ENCODE results near the gene MEIOC. TPM values are rescaled to one million over a fixed set of nuclear protein-coding genes. Genes with fewer than 3 reads are reported as not detected.

The MEIOC gene
- total RNA-seq, 1 donor from 2014 or later = 0.91 TPM

DNA sequence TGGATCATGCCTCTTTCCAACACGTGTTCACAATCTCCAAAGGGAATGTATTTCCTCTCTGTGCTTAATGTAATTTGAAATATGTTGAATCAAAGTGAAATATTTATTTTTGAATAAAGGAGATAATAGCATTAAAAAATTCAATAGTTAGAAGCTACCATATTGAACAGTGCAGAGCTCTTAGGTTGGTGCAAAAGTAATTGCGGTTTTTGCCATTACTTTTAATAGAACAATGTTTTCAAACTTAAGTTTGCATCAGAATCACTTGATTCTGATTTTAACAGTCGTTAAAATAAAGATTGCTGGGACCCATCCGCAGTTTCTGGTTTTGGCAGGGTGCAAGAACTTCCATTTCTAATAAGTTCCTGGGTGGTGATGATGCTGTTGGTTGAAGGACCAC, 10.0 kb upstream of the MEIOC start:
- no peak for ATAC-seq (ENCODE audit: low read depth)
- DNase-seq = no peak
- TF ChIP-seq, protein P1, sequence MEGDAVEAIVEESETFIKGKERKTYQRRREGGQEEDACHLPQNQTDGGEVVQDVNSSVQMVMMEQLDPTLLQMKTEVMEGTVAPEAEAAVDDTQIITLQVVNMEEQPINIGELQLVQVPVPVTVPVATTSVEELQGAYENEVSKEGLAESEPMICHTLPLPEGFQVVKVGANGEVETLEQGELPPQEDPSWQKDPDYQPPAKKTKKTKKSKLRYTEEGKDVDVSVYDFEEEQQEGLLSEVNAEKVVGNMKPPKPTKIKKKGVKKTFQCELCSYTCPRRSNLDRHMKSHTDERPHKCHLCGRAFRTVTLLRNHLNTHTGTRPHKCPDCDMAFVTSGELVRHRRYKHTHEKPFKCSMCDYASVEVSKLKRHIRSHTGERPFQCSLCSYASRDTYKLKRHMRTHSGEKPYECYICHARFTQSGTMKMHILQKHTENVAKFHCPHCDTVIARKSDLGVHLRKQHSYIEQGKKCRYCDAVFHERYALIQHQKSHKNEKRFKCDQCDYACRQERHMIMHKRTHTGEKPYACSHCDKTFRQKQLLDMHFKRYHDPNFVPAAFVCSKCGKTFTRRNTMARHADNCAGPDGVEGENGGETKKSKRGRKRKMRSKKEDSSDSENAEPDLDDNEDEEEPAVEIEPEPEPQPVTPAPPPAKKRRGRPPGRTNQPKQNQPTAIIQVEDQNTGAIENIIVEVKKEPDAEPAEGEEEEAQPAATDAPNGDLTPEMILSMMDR (IDR thresholded peaks at IDR 0.05) = no peak
- POLR2A ChIA-PET = interaction anchor here (0.7 kb wide), 1 partner anchor 114 kb away, joined by 4 read pairs; no protein-coding TSS in a partner anchor
- CTCF ChIA-PET = no interaction called here
- Mint-ChIP-seq H3K27me3 (peaks cover 14% of the 10 kb centered on the region), H3K36me3 (ENCODE audit: low read depth) (no peaks in the 10 kb centered on the region), H3K4me1 (no peaks in the 10 kb centered on the region), H3K4me3 (no peak overlapping the region), H3K9me3 (no peaks in the 10 kb centered on the region), H3K27ac (no peak overlapping the region)
- intact Hi-C loops (cut with micrococcal nuclease) = no loop called here

DNA sequence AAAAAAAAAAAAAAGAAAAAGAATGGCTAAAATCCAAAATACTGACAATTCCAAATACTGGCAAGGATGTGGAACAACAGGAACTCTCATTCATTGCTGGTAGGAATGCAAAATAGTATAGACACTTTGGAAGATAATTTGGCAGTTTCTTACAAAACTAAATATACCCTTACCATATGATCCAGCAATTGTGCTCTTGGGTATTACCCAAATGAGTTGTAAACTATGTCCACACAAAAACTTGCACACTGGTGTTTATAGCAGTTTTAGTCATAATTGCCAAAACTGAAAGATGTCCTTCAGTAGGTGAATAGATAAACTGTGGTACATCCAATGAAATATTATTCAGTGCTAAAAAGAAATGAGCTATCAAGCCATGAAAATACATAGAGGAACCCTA, 8.5 kb upstream of the MEIOC start:
- H3K36me3 Mint-ChIP-seq (ENCODE audit: low read depth) = no peaks in the 10 kb centered on the region
- POLR2A ChIA-PET = no interaction called here
- H3K9me3 Mint-ChIP-seq = no peaks in the 10 kb centered on the region
- CTCF ChIA-PET = no interaction called here
- TF ChIP-seq, protein P1 (IDR thresholded peaks at IDR 0.05) = no peak
- H3K4me3 Mint-ChIP-seq = no peak overlapping the region
- H3K27me3 Mint-ChIP-seq = peaks cover 12% of the 10 kb centered on the region
- no peak overlapping the region for H3K27ac Mint-ChIP-seq
- no peak for ATAC-seq (ENCODE audit: low read depth)
- no peaks in the 10 kb centered on the region for H3K4me1 Mint-ChIP-seq
- intact Hi-C loops (cut with micrococcal nuclease) = no loop called here
- DNase-seq = no peak

DNA sequence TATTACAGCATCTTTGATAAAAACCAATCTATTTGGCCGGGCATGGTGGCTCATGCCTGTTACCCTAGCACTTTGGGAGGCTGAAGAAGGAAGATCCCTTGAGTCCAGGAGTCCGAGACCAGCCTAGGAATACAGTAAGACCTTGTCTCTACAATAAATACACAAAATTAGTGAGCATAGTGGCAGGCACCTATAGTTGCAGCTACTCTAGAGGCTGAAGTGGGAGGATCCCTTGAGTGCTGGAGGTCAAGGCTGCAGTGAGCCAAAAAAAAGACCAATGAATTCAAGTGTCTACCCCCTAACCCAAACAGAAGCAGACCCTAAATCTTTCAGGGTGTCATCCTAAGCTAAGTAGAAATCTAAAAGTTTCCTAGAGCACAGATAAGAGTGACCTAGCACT, 7.3 kb upstream of the MEIOC start:
- Mint-ChIP-seq H3K4me1 (no peaks in the 10 kb centered on the region), H3K27ac (no peak overlapping the region), H3K9me3 (no peaks in the 10 kb centered on the region), H3K4me3 (no peak overlapping the region), H3K36me3 (ENCODE audit: low read depth) (no peaks in the 10 kb centered on the region), H3K27me3 (peaks cover 13% of the 10 kb centered on the region)
- DNase-seq (no peak), ATAC-seq (ENCODE audit: low read depth) (no peak)
- TF ChIP-seq, protein P1 (IDR thresholded peaks at IDR 0.05) = no peak
- intact Hi-C loops (cut with micrococcal nuclease) = no loop called here
- POLR2A ChIA-PET = no interaction called here
- CTCF ChIA-PET = no interaction called here

DNA sequence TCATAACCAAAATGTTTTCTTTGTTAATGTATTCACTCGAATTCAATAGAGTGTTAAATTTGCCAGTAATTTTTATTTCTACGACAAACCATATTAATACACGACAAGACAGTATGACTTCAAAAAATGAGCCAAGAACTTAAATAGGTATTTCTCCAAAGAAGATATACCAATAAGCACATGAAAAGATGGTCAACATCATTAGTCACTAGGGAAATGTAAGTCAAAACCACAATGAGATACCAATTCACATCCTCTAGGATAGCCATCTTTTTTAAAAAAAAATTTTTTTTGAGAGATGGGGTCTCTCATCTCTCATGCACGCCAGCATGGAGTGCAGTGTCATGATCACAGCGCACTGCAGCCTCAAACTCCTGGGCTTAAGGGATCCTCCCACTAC, 5.0 kb upstream of the MEIOC start:
- DNase-seq = no peak
- intact Hi-C loops (cut with micrococcal nuclease) = no loop called here
- H3K27ac Mint-ChIP-seq = no peak overlapping the region
- H3K4me3 Mint-ChIP-seq = no peak overlapping the region
- H3K9me3 Mint-ChIP-seq = no peaks in the 10 kb centered on the region
- TF ChIP-seq, protein P1 (IDR thresholded peaks at IDR 0.05) = no peak
- no peaks in the 10 kb centered on the region for H3K36me3 Mint-ChIP-seq (ENCODE audit: low read depth)
- no peak for ATAC-seq (ENCODE audit: low read depth)
- ChIA-PET POLR2A (no interaction called here), CTCF (no interaction called here)
- H3K4me1 Mint-ChIP-seq = peaks cover 2% of the 10 kb centered on the region
- H3K27me3 Mint-ChIP-seq = peaks cover 21% of the 10 kb centered on the region

DNA sequence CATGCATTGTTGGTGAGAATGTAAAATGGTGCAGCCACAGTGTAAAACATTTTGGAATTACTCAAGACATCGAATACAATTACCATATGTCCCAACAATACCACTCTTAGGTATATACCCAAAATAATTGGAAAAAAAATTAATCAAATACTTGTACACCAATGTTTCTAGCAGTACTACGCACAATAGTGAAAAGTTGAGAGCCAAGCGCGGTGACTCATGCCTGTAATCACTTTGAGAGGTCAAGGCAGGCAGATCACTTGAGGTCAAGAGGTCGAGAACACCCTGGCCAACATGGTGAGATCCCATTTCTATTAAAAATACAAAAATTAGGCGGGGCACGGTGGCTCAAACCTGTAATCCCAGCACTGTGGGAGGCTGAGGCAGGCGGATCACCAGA, 3.5 kb upstream of the MEIOC start:
- H3K9me3 Mint-ChIP-seq = no peaks in the 10 kb centered on the region
- intact Hi-C loops (cut with micrococcal nuclease) = no loop called here
- H3K4me1 Mint-ChIP-seq = peaks cover 2% of the 10 kb centered on the region
- TF ChIP-seq, protein P1 (IDR thresholded peaks at IDR 0.05) = no peak
- POLR2A ChIA-PET = no interaction called here
- no peaks in the 10 kb centered on the region for H3K36me3 Mint-ChIP-seq (ENCODE audit: low read depth)
- CTCF ChIA-PET = no interaction called here
- H3K27ac Mint-ChIP-seq = no peak overlapping the region
- peaks cover 22% of the 10 kb centered on the region for H3K27me3 Mint-ChIP-seq
- DNase-seq (no peak), ATAC-seq (ENCODE audit: low read depth) (no peak)
- H3K4me3 Mint-ChIP-seq = no peak overlapping the region

Data from activated B cell treated with CpG ODN at 0.5 μM for 24 hours (primary cell).